Activated naive CD8-positive, alpha-beta T cell treated with anti-CD3 and anti-CD28 coated beads for 36 hours (primary cell): ENCODE measurements around the gene GFOD2. TPM values are rescaled to one million over a fixed set of nuclear protein-coding genes. Genes with fewer than 3 reads are reported as not detected.

Source experiments
- DNase-seq: peaks from one replicate; pipeline ENCODE4 v3.0.0; 2021
- H3K27ac Mint-ChIP-seq: one replicate; pipeline ENCODE4 v1.8.0; 2022; ENCODE audit warnings: mild to moderate bottlenecking, moderate library complexity, mixed read lengths
- H3K27me3 Mint-ChIP-seq: one replicate; pipeline ENCODE4 v1.8.0; 2022; ENCODE audit warnings: mild to moderate bottlenecking, mixed read lengths
- H3K36me3 Mint-ChIP-seq: one replicate; pipeline ENCODE4 v1.8.0; 2021; ENCODE audit warnings: mild to moderate bottlenecking, mixed read lengths
- H3K4me1 Mint-ChIP-seq: one replicate; pipeline ENCODE4 v1.8.0; 2021; ENCODE audit warnings: mixed read lengths
- H3K4me3 Mint-ChIP-seq: one replicate; pipeline ENCODE4 v1.8.0; 2022; ENCODE audit warnings: mild to moderate bottlenecking, moderate library complexity, mixed read lengths
- H3K9me3 Mint-ChIP-seq: one replicate; pipeline ENCODE4 v1.8.0; 2022; ENCODE audit warnings: mixed read lengths
- total RNA-seq, 2 experiments: library from RNA; stranded (reverse); gene quantifications; one replicate each; pipeline ENCODE4 v1.2.3, GENCODE V29; 2021

Gene GFOD2
- total RNA-seq, 2 experiments from 2014 or later = 13.1 to 14.0 TPM

GRCh38 chr16:67723151-67723910 is 4.2 kb upstream of the GFOD2 start:
- Mint-ChIP-seq H3K4me1 (peaks cover 10% of the 10 kb centered on the region), H3K4me3 (no peak overlapping the region), H3K27ac (no peak overlapping the region), H3K9me3 (no peaks in the 10 kb centered on the region), H3K27me3 (no peaks in the 10 kb centered on the region), H3K36me3 (peaks cover 3% of the 10 kb centered on the region)
- no peak for DNase-seq

DNA sequence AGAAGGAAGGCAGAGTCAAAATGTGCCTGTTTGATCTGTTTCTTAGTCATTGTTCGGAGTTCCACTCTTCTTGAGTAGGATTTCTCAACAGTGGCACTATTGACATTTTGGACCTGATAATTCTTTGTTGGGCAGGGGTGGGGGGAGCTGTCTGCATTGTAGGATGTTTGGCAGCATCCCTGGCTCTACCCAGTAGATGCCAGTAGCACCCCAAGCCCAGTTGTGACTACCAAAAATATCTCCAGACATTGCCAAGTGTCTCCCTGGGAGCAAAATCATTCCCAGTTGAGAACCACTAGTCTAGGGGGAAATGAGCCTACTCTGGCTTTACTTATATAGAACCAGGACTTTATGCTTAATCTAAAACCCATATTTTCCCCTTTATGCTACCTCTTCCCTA is 1.1 kb upstream of the GFOD2 start:
- peaks cover 28% of the 10 kb centered on the region for H3K4me1 Mint-ChIP-seq
- peaks cover 2% of the 10 kb centered on the region for H3K36me3 Mint-ChIP-seq
- no peak for DNase-seq
- H3K9me3 Mint-ChIP-seq = no peaks in the 10 kb centered on the region
- peak overlapping the region; percentile 95 for H3K27ac Mint-ChIP-seq
- H3K4me3 Mint-ChIP-seq = peak overlapping the region; percentile 94
- H3K27me3 Mint-ChIP-seq = no peaks in the 10 kb centered on the region

GRCh38 chr16:67719778-67720144 is 645 bp upstream of the GFOD2 start:
- H3K4me1 Mint-ChIP-seq = peaks cover 28% of the 10 kb centered on the region
- peak; percentile 8 for DNase-seq
- peak overlapping the region; percentile 95 for H3K27ac Mint-ChIP-seq
- no peaks in the 10 kb centered on the region for H3K9me3 Mint-ChIP-seq
- peak overlapping the region; percentile 94 for H3K4me3 Mint-ChIP-seq
- H3K36me3 Mint-ChIP-seq = no peaks in the 10 kb centered on the region
- no peaks in the 10 kb centered on the region for H3K27me3 Mint-ChIP-seq

DNA sequence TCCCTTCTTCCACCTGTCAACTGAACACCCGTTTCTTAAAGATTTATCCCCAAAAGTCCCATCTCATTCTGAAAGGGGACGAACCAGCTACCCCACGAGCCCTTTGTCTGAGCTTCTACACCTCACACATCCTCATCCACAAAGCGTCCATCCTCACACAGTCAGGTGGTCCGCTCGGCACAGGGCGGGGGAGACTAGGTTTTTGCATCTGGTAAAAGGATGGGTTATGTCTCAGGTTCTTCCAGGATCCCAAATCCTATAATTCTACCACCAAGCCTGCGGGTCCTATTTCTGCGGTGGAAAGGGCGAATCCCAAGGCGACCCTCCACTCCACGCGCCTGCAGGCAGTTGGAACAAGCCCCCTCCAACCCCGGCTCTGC is 458 bp downstream of the GFOD2 start:
- Mint-ChIP-seq H3K36me3 (no peaks in the 10 kb centered on the region), H3K27ac (peak overlapping the region; percentile 95), H3K4me3 (peak overlapping the region; percentile 94), H3K9me3 (no peaks in the 10 kb centered on the region), H3K27me3 (no peaks in the 10 kb centered on the region), H3K4me1 (peaks cover 29% of the 10 kb centered on the region)
- peak; percentile 21 for DNase-seq

DNA sequence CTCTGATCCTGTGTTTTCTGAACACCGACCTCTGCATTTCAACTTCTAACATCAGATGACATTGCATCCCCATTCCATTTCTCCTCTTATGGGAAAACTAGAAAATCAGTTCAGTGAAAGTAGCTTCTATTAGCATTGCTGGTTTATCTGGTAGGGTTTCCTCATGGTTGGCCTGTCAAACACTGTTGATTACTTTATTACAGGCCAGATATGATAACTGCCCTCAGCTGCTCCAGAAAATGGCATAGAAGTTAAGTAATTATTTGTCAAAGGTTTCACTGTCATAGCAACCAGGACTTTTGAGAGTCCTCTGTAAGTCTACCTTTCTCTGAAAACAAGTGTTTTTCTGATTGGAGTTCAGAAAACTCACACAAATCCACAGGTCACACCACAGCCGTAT is 3.0 kb downstream of the GFOD2 start:
- no peaks in the 10 kb centered on the region for H3K27me3 Mint-ChIP-seq
- H3K4me1 Mint-ChIP-seq = peaks cover 34% of the 10 kb centered on the region
- H3K9me3 Mint-ChIP-seq = no peaks in the 10 kb centered on the region
- no peak for DNase-seq
- H3K4me3 Mint-ChIP-seq = no peak overlapping the region
- H3K27ac Mint-ChIP-seq = no peak overlapping the region
- H3K36me3 Mint-ChIP-seq = no peaks in the 10 kb centered on the region

DNA sequence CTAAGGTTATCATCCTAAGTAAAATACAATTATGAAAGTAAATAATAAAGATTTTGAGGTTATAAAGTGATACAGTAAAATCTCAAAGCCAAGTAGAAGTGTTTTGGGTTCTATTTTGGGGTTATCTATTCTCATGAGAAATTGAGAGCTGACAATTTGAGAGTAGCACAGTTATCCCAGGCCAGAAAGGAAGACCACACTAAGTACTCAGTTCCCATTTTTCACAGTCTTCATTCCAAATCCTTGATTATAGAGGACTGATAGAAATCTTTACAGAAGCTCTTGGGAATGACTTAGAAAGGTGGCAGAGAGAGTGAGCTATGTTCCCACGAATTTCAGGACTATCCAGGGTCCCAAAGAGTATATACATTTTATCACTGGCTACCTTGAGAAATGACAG is 4.6 kb downstream of the GFOD2 start:
- Mint-ChIP-seq H3K27ac (no peak overlapping the region), H3K27me3 (no peaks in the 10 kb centered on the region), H3K36me3 (peaks cover 2% of the 10 kb centered on the region), H3K4me3 (no peak overlapping the region), H3K9me3 (no peaks in the 10 kb centered on the region), H3K4me1 (peaks cover 25% of the 10 kb centered on the region)
- no peak for DNase-seq

DNA sequence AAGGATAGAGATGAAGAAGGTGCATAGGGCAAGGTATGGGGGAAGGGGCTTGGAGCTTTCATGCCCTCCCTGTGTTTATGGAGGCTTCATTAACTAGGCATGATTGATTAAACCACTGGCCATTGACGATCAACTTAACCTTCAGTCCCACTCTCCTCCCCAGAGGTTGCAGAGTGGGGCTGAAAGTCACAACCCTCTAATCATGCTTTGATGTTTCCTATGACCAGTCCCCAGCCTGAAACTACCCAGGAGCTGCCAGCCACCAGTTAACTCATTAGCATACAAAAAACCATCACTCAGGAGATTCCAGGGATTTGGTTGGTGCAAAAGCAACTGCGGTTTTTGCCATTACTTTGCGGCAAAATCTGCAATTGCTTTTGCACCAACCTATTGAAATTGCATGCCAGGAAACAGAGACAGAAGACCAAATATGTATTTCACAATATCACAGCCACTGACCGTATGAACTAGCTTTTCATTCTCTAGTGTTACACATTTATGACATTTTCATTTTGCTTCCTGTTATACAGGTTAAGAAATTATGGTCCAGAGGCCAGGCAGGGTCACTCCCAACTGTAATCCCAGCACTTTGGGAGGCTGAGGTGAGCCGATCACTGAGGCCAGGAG is 5.4 kb downstream of the GFOD2 start:
- peaks cover 25% of the 10 kb centered on the region for H3K4me1 Mint-ChIP-seq
- no peak for DNase-seq
- H3K27ac Mint-ChIP-seq = no peak overlapping the region
- no peak overlapping the region for H3K4me3 Mint-ChIP-seq
- H3K27me3 Mint-ChIP-seq = no peaks in the 10 kb centered on the region
- H3K9me3 Mint-ChIP-seq = no peaks in the 10 kb centered on the region
- peaks cover 2% of the 10 kb centered on the region for H3K36me3 Mint-ChIP-seq

GRCh38 chr16:67710607-67711006 is 8.5 kb downstream of the GFOD2 start:
- no peak for DNase-seq
- H3K27ac Mint-ChIP-seq = no peak overlapping the region
- H3K27me3 Mint-ChIP-seq = no peaks in the 10 kb centered on the region
- H3K36me3 Mint-ChIP-seq = peaks cover 2% of the 10 kb centered on the region
- peaks cover 6% of the 10 kb centered on the region for H3K4me1 Mint-ChIP-seq
- no peak overlapping the region for H3K4me3 Mint-ChIP-seq
- no peaks in the 10 kb centered on the region for H3K9me3 Mint-ChIP-seq

DNA sequence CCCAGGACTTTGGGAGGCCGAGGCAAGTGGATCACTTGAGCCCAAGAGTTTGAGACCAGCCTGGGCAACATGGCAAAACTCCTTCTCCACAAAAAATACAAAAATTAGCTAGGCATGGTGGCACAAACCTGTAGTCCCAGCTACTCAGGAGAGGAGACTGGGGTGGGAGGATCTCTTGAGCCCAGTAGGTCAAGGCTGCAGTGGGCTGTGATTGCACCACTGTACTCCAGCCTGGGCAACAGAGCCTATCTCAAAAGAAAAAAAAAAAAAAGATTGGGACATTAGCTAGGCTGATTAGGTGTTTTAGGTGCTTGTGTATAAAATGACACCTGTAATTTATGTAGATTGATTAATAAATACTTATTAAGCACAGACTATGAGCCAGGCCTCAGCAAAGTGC is 10.1 kb downstream of the GFOD2 start:
- no peaks in the 10 kb centered on the region for H3K27me3 Mint-ChIP-seq
- no peak overlapping the region for H3K27ac Mint-ChIP-seq
- H3K4me3 Mint-ChIP-seq = no peak overlapping the region
- H3K4me1 Mint-ChIP-seq = peaks cover 6% of the 10 kb centered on the region
- H3K36me3 Mint-ChIP-seq = peaks cover 2% of the 10 kb centered on the region
- H3K9me3 Mint-ChIP-seq = no peaks in the 10 kb centered on the region
- DNase-seq = no peak

GRCh38 chr16:67708368-67708771 is 10.7 kb downstream of the GFOD2 start:
- H3K36me3 Mint-ChIP-seq = peaks cover 2% of the 10 kb centered on the region
- H3K4me3 Mint-ChIP-seq = no peak overlapping the region
- no peak for DNase-seq
- H3K9me3 Mint-ChIP-seq = no peaks in the 10 kb centered on the region
- H3K27me3 Mint-ChIP-seq = no peaks in the 10 kb centered on the region
- peaks cover 9% of the 10 kb centered on the region for H3K4me1 Mint-ChIP-seq
- no peak overlapping the region for H3K27ac Mint-ChIP-seq

DNA sequence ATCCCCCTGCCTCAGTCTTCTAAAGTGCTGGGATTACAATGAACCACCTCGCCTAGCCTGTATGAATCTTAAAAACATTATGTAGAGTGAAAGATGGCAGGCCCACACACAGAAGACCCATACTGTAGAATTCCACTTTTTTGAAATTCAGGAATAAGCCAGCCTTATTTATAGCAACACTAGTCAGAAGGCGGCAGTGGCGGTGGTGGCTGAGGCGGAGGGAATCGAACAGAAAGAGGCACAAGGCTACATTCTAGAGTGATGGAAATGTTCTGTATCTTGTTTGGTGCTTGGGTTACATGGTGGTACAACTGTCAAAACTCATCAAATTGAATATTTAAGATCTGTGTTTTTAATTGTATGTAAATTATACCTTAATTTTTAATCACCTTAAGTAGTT is 11.3 kb downstream of the GFOD2 start:
- Mint-ChIP-seq H3K9me3 (no peaks in the 10 kb centered on the region), H3K27ac (no peak overlapping the region), H3K27me3 (no peaks in the 10 kb centered on the region), H3K4me3 (no peak overlapping the region), H3K36me3 (peaks cover 2% of the 10 kb centered on the region), H3K4me1 (peaks cover 11% of the 10 kb centered on the region)
- DNase-seq = no peak

DNA sequence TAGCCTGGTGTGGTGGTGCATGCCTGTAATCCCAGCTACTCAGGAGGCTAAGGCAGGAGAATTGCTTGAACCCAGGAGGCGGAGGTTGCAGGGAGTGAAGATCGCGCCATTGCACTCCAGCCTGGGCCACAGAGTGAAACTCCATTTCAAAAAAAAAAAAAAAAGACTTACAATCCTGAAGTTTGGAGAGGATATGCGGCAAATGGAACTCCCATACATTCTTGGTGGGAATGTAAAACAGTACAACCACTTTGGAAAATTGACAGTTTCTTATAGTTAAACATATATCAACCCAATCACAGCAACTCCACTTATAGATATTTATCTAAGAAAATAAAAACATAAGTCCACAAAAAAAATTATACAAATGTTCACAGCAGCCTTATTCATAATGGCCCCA is 11.9 kb downstream of the GFOD2 start:
- H3K4me1 Mint-ChIP-seq = peaks cover 11% of the 10 kb centered on the region
- DNase-seq = no peak

DNA sequence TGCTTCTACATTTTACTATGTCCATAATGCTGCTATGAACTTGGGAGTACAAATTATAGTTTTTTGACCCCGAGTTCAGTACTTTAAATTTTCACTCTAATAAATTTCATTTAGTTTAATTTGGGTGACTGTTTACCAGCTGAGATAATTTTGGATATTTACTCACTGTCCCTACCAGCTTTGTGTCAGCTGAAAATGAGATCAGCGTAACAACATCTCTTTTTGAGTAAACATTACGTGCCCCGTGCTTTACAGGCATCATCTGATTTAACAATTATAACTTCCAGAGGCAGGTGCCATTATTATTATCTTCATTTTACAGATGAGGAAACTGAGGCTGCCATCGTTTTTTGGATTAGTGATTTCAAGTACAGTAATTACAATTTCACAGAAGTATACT is 15.0 kb downstream of the GFOD2 start:
- DNase-seq = no peak
- H3K36me3 Mint-ChIP-seq = no peaks in the 10 kb centered on the region

More for the DNA sequence above, 11.9 kb downstream of the GFOD2 start:
- Mint-ChIP-seq H3K4me3 (no peak overlapping the region), H3K27me3 (no peaks in the 10 kb centered on the region), H3K27ac (no peak overlapping the region), H3K9me3 (no peaks in the 10 kb centered on the region), H3K36me3 (peaks cover 2% of the 10 kb centered on the region)

DNA sequence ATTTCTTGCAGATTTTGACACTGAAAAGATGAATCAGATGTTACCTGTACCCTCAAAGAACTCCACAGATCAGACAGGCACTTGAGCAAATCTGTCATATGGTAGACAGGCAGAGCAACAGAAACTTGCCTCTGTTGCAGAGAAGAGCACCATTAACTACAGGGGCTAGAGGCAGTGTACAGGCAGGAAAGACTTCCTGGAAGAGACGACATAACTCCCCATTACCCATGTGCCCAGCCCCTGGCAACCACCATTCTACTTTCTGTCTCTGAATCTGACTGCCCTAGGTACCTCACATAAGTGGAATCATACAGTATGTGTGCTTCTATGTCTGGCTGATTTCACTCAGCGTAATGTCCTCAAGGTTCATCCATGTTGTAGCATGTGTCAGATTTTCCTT is 15.5 kb downstream of the GFOD2 start:
- H3K4me1 Mint-ChIP-seq = peaks cover 14% of the 10 kb centered on the region
- H3K9me3 Mint-ChIP-seq = peaks cover 1% of the 10 kb centered on the region
- peaks cover 1% of the 10 kb centered on the region for H3K36me3 Mint-ChIP-seq
- peak overlapping the region; percentile 40 for H3K27ac Mint-ChIP-seq
- DNase-seq = no peak
- no peak overlapping the region for H3K4me3 Mint-ChIP-seq
- no peaks in the 10 kb centered on the region for H3K27me3 Mint-ChIP-seq

More for the DNA sequence above, 15.0 kb downstream of the GFOD2 start:
- no peak overlapping the region for H3K4me3 Mint-ChIP-seq
- no peaks in the 10 kb centered on the region for H3K9me3 Mint-ChIP-seq
- H3K27ac Mint-ChIP-seq = no peak overlapping the region
- H3K27me3 Mint-ChIP-seq = no peaks in the 10 kb centered on the region
- peaks cover 14% of the 10 kb centered on the region for H3K4me1 Mint-ChIP-seq

- no peaks in the 10 kb centered on the region for H3K27me3 Mint-ChIP-seq
- peaks cover 1% of the 10 kb centered on the region for H3K9me3 Mint-ChIP-seq
- peaks cover 5% of the 10 kb centered on the region for H3K36me3 Mint-ChIP-seq
- H3K27ac Mint-ChIP-seq = no peak overlapping the region
- no peak overlapping the region for H3K4me3 Mint-ChIP-seq
- DNase-seq = no peak
- peaks cover 14% of the 10 kb centered on the region for H3K4me1 Mint-ChIP-seq
These were observed 17.0 kb downstream of the GFOD2 start for GRCh38 chr16:67702130-67702529.

- Mint-ChIP-seq H3K4me3 (no peak overlapping the region), H3K4me1 (peaks cover 14% of the 10 kb centered on the region), H3K27ac (no peak overlapping the region), H3K27me3 (no peaks in the 10 kb centered on the region), H3K9me3 (peaks cover 1% of the 10 kb centered on the region), H3K36me3 (peaks cover 5% of the 10 kb centered on the region)
- no peak for DNase-seq
These were observed 17.7 kb downstream of the GFOD2 start for GRCh38 chr16:67701420-67701819.
